Activated CD8-positive, alpha-beta memory T cell treated with anti-CD3 and anti-CD28 coated beads for 4 hours (primary cell): ENCODE data around the gene HSD17B11.
"Not testable (repeated sequence)": the region's sequence is repeated elsewhere in the genome, so short reads cannot be mapped to it uniquely, and the experiment has no call there.

Experiments used
- DNase-seq, 2 donors: peaks; one replicate each; pipeline ENCODE4 v3.0.0-alpha.2; 2020; ENCODE audit warnings: low read depth in 2 of 2

Gene HSD17B11

DNA sequence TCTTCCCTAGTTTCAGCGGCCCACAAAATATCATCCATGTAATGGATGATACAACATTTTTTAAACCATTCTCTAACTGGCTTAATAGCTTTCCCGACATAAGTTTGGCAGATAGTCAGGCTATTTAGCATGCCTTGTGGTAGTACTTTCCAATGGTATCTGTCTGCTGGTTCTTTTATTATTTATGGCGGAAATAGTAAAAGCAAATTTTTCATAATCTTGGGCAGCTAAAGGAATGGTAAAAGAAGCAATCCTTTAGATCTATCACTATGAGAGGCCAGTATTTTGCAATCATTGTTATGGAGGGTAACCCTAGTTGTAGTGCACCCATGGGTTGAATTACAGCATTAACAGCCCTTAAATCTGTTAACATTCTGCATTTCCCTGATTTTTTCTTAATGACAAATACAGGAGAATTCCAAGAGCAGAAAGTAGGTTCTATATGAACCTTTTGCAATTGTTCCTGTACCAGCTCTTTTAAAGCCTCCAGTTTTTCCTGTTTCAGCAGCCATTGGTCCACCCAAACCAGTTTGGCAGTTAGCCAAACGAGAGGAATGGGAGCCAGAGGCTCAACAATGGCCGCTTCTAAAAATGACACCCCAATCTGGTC lies 14.3 kb upstream of the HSD17B11 start:
- DNase-seq: no peak

DNA sequence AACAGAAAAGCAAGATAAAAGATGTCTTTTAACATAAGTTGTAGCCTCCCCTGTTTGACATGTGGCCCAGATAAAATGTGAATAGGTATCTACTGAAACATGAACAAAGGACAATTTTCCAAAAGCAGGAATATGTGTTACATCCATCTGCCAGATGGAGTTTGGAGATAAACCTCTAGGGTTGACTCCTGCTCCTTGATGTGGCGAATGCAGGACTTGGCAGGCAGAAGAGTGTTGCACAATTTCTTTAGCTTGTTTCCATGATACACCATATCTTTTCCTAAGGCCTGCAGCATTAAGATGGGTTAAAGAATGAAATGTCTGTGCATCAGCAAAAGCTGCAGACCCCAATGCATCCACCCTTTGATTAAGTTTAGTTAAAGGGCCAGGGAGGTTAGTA lies 12.7 kb upstream of the HSD17B11 start:
- not testable (repeated sequence) for DNase-seq

DNA sequence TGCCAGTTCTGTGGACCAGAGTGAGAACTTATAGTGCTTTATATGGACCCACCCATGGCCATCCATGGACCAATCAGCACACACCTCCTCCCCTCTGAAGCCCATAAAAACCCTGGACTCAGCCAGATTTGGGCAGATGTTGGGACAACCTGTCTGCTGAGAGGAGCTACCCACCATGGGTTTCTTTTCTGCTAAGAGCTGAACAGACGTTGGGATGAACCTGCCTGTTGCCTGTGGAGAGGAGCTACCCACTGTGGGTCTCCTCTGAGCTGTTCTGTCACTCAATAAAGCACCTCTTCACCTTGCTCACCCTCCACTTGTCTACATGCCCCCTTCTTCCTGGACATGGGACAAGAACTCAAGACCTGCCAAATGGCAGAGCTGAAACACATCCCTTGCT lies 9.0 kb upstream of the HSD17B11 start:
- DNase-seq: no peak

DNA sequence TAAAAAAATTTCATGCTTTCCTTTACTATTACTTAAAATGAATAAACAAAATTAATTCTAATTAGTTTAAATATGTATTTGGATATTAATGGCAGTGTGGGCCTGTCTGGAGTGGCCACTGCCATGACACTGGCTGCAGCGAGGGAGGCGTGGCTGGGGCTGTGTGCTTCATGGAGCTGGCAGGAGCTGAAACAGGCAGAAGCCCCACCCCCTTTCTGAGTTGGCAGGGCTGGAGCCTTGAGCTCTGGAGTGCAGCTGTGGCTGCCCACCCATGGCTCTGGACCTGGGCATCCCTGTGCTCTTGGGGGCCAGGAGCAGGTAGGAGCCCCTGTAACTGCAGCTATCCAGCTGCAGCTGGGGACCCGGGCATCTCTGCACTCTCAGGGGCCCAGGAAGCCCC lies 8.2 kb upstream of the HSD17B11 start:
- no peak for DNase-seq

DNA sequence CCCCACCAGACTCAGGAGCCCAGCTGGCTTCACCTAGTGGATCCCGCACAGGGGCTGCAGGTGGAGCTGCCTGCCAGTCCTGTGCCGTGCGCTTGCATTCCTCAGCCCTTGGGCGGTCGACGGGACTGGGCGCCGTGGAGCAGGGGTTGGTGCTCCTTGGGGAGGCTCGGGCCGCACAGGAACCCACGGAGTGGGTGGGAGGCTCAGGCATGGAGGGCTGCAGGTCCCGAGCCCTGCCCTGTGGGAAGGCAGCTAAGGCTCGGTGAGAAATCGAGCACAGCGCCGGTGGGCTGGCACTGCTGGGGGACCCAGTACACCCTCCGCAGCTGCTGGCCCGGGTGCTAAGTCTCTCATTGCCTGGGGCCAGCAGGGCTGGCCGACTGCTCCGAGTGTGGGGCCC lies 4.9 kb upstream of the HSD17B11 start:
- DNase-seq: not testable (repeated sequence)

DNA sequence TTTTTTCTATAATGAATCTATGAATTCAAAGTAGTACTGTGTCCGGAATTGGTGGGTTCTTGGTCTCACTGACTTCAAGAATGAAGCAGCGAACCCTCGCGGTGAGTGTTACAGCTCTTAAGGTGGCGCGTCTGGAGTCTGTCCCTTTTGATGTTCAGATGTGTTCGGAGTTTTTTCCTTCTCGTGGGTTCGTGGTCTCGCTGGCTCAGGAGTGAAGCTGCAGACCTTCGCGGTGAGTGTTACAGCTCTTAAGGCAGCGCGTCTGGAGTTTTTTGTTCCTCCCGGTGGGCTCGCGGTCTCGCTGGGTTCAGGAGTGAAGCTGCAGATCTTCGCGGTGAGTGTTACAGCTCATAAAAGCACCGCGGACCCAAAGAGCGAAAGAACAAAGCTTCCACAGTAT lies 4.1 kb upstream of the HSD17B11 start:
- not testable (repeated sequence) for DNase-seq

DNA sequence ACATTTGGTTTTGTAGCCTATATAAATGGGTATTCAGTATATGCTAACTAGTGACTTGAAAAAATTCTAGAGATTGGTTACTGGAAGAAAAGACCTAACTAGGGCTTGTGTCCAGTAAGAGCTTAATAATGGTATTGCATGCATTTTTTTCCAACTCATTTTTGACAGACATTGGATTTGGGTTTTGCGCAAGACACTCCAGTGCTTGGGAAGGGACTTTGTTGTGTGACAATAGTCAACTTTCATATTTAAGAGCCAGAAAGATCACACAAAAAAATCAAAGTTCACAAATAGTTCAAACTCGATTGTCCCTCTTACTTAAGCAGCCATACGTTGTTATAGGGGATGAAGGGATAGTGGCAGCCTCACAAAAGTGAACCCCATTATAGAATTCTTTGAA lies 1.2 kb upstream of the HSD17B11 start:
- no peak for DNase-seq

DNA sequence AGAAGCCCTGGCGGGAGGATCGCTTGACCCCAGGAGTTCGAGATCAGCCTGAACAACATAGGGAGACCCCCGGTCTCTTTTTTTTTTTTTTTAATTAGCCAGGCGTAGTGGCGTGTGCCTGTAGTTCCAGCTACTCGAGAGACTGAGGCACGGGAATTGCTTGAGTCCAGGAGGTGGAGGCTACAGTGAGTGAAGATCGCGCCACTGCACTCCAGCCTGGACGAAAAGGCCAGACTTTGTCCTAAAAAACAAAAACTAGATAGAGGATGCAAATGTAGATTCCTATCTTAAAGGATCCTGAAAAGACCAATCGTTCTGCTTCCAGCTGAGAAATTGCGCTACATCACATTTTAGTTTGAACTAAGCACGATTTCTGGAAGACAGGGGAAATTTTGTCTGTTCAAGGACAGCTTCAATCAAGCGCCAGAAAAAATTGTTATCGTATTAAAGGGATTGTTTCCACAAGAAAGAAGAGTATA lies 627 bp upstream of the HSD17B11 start:
- no peak for DNase-seq

DNA sequence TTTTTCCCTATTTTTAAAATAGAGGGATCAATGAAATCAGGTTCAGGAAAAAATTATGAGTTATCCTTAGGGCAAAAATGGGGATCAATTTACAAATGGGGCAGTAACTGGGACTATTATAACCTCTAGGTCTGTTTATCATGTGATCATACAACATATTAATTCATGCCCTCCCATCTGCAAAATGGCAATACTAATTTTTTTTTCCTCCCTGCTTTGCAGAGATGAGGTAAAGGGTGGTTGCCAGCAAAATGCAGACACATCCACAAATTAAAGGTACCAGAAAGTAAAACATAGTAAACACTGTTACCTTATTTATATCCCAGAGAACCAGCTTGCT lies 467 bp downstream of the HSD17B11 start:
- DNase-seq: no peak

DNA sequence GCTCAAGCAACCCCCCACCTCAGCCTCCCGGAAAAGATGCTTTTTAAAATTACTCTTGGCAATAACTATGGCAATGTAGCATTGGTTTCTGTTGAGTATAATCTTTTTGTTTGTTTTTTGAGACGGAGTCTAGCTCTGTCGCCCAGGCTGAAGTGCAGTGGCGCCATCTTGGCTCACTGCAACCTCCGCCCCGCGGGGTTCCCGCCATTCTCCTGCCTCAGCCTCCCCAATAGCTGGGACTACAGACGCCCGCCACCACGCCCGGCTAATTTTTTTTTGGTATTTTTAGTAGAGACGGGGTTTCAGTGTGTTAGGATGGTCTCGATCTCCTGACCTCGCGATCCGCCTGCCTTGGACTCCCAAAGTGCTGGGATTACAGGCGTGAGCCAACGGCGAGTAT lies 933 bp downstream of the HSD17B11 start:
- not testable (repeated sequence) for DNase-seq

DNA sequence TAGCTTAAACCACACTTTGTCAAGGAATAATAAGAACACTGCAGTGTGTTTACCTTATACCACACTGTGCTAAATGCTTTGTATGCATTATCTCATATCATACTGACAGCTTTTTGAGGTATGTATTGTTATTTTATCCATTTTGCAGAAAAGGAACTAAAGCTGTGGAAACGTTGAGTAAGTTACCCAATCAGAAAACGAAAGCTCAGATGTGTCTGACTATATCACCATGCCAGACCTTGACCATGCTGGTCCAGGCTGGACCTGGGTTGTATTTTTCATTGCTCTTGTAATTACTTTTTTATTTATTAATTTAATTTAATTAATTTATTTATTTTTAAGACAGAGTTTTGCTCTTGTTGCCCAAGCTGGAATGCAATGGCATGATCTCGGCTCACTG lies 2.1 kb downstream of the HSD17B11 start:
- DNase-seq: no peak

DNA sequence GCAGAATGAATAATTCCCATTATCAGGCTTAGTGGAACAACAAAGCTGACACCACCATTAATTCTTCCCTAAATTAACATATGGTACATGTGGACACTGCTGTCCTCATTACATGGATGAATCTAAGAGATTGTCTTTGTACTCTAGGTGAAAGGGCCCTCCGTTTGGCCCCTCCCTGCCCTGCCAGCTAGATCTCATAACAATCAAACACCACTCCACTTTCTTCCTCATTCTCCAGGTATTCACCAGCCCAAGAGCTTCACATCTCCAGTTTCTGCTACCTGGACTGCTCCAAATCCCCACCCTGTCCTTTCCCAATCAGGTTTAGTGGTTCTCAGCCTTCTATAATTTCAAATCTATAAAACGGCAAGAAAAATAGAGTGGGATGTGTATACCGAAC lies 3.8 kb downstream of the HSD17B11 start:
- no peak for DNase-seq

DNA sequence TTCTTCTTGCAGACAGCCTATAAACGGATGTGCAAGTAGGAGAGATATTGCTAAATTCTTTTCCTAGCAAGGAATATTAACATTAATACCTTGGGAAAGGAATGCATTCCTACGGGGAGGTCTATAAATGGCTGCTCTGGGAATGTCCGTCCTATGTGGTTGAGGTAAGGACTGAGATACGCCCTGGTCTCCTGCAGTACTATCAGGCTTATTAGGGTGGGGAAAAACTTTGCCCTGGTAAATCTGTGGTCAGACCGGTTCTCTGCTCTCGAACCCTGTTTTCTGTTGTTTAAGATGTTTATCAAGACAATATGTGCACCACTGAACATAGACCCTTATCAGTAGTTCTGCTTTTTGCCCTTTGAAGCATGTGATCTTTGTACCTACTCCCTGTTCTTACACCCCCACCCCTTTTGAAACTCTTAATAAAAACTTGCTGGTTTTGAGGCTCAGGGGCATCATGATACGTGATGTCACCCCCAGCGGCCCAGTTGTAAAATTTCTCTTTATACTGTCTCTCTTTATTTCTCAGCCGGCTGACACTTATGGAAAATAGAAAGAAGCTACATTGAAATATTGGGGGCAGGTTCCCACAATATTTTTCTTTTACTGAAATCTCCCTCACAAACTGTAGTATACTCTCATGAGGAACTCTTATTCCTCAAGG lies 6.4 kb downstream of the HSD17B11 start:
- not testable (repeated sequence) for DNase-seq

DNA sequence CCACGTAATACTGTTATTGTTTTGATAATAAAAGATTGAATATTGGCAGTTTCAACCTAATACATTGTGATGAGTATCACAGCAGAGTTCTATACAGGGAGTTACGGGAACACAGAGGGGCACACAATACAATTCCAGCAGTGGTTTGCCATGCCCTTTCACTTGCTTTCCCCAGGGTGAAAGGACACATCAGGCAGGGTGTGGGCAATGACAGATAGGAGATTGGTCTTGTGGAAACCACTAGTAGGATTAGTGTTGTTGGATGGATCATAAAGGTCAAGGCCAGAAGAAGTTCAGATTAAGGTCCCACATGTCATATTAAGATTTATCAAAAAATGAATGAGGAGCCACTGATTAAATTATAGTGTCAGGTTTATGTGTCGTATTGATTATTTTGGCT lies 8.1 kb downstream of the HSD17B11 start:
- no peak for DNase-seq

DNA sequence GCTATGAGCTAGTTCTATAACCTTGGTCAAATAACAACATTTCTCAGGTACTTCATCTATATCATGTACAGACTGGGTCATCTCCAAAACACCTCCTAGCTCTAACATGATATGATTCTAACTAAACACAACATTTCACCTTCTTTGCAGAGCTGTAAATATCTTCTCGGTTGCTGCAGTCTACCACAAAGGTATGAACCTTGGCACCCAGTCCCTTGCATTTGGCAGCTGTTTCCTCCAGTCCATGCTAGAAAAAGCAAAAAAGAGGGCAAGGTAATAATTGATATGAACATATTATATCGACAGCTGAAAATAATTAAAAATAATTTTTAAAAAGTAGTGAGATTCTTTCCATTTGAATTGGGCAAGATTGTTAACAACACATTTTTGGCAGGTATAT lies 8.9 kb downstream of the HSD17B11 start:
- no peak for DNase-seq

DNA sequence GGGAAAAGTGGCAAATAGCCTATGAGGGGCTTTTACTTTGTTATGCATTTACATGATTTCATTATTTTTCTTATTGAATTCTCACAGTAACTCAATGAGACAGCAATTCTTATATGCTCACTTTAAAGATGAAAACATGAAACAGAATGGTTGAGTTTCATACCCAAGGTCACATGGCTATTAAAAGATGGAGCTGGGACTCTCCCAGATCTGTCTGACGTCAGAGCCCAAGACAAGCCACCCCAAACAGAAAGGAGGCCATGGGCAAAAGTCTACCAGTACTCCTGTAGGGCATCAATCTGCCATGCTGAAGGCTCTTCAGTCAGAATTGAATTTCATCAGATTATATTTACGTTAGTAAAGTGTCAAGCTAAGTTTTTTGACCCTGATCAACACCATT lies 13.2 kb downstream of the HSD17B11 start:
- no peak for DNase-seq

DNA sequence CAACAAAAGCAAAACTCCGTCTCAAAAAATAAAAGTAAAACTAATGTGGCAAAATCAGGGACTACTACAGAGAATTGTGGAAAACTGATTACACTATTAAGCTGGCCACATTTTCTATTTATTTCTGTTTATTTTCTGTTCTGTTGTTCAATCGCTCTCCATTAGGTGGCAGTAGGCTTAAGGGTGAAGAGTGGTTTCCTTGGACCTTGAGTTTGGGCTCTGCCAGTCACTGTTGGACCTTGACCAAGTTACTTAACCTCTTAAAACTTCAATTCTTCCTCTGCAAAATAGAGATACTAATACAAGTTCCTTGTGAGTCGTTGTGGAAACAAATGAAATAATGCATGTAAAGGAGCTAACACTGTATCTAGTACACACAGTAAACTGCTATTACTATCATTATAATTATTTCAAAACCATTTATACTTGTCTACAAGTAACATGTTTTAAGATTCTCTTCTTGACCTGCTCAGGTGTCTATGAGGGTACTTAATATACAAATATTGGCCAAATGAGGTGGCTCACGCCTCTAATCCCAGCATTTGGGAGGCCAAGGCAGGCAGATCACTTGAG lies 15.2 kb downstream of the HSD17B11 start:
- DNase-seq: no peak

DNA sequence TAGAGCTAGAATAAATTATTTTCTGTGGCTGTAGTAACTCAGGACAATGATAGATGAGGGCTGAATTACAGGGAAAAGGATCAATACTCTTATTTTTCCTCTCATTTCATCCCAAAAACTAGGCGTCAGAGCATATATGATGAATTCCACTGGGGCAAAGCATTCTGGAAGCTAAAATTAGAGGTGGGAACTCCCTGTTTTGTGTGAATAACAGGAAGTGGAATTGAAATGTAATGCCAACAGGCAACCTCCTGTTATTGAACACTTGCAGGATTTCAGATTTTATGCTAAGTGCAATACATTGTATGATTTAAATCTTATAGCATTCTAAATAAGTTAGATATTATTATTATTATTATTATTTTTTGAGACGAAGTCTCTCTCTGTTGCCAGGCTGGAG lies 20.9 kb downstream of the HSD17B11 start:
- no peak for DNase-seq

DNA sequence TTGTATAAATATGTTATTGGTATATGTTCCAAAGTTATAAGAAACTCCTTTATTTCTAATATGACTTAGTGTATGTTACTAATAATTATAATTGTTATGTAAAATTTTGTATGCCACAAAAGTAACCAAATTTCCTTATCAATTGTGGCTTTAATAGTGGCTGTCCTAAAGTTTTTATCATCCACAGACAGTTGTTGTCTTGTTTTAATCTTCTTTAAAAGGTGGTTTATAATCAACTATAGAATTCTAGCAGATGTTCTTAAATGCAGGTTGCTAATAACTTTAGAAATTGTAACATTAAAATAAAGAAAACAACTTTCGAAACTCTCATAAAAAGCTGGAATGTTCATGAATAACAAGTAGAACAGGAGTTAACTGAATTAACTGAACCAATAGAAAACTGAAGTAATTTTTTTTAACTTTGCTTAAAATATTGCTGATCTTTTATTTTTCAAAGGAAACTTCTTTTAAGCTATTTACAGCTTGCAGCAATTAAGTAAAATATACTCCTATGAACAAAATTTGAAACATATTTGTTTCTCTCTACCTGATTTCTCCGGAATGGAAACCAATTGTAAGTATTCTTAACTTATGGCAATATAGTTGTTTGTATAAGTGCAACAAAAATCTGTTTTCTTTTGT lies 24.3 kb downstream of the HSD17B11 start:
- no peak for DNase-seq

DNA sequence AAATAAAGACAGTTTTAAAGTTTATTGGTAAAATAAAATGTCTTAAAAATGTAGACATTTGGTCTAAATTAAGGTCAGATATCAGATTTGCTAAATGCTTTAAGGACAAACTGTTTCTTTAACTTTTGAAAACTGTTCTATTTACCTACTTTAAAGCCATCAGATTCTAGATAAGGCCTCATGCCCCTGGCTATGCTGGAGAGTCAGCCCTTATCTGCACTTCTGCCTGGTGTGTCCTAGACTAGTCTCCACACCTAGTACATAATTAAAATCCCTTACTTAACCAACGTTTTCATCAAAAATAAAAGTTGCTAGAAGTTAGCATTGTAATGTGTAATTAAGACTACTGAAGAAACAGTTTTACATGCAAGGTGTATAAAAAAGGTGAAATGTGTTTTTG lies 25.6 kb downstream of the HSD17B11 start:
- DNase-seq: no peak

DNA sequence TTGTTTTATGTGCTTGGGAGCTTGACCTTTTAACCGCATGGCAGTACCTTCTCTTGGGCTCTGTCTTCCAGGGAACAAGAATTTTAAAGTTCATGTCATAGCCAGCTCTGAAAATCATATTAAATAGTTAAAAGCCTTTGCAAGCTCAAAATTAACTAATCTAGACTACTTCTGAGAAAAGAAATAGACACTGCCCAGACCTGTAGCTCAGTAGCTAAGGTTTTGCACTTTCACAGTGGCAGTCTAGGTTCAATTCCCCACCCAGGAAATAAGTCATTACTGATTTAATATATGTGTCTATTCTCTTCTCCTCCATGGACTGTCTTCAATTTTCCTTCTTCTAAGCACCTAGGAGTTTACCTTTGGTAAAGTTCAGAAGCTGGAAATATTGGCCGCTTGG lies 27.4 kb downstream of the HSD17B11 start:
- DNase-seq: no peak

DNA sequence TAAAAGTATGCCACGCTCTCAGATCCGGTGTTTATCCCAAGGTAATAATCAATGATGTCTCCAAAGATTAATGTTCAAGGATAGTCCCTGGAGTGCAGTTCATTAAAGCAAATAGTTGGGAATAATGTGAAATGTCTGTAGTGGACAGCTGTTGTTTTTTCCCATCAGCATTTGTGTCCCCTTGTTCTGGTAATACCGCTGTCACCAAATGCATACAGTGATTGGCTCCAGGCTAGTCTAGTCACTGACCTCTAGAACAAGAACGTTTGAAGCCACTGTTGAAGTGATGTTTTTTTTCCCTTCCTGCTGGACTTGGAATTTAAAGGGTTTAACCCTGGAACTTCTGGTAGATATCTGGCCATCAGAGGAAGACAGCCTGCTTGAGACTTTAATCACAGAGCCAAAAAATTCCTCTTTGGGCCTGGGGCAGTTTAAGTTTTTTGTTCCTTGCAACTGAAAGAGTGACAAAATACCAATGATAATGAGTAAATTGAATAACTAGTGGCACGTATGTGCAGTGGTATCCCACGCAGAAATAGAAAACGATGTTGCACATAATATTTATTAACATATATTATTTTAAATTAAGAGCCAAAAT lies 30.6 kb downstream of the HSD17B11 start:
- no peak for DNase-seq

DNA sequence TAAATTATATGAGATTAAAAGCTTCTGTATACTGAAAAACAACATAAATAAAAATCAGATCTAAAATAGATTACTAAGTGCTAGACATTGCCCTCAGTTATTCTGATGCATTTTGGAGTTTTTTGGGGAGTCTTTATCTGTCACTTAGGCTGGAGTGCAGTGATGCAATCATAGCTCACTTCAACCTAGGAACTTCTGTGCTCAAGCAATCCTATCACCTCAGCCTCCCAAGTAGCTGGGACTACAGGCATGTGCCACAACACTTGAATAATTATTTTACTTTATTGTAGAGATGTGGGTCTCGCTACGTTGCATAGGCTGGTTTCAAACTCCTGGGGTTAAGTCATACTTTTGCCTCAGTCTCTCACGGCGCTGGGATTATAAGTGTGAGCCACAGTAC lies 31.7 kb downstream of the HSD17B11 start:
- DNase-seq: no peak
